NCI-H2029 treated with DMSO at 0.1 percent for 48 hours (cell line): ENCODE results near the gene OBSCN.

ENCODE experiments used
- DNase-seq: peaks from one replicate; lab custom pipeline; 2025; lab: John Stamatoyannopoulos, UW

OBSCN gene

DNA sequence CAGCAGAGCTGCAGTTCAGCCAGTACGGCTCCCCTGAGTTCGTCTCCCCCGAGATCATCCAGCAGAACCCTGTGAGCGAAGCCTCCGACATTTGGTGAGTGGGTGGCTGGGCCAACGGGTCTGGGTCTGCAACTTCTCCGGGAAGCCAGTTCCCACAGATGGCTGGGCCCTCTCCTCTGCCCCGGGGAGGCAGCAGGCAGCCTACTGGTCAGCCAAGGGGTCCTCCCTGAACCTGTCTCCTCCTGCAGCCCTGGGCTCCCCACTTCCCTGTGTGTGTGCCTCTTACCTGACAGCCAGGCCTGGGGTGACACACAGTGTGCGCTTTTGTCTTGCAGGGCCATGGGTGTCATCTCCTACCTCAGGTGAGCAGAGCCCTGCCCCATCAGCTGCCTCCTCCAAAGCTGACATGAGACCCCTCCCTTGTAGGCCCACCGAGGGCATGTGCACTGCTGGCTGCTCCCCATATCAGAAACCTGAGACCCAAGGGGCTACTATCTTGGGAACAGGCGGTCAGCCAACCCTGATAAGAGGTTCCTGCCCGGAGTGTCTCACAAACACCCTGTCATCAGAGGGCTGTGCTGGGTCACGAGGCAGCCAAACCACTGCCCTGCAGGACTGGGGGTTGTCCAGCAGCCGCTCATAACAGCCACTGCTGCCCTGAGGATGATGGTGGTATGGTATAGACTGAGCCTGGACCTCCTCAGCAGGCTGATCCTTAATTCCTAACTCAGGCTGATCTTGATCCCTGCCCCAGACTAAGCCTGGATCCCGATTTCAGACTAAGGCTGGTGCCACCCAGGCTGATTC, 161.2 kb downstream of the OBSCN start:
- no peak for DNase-seq

DNA sequence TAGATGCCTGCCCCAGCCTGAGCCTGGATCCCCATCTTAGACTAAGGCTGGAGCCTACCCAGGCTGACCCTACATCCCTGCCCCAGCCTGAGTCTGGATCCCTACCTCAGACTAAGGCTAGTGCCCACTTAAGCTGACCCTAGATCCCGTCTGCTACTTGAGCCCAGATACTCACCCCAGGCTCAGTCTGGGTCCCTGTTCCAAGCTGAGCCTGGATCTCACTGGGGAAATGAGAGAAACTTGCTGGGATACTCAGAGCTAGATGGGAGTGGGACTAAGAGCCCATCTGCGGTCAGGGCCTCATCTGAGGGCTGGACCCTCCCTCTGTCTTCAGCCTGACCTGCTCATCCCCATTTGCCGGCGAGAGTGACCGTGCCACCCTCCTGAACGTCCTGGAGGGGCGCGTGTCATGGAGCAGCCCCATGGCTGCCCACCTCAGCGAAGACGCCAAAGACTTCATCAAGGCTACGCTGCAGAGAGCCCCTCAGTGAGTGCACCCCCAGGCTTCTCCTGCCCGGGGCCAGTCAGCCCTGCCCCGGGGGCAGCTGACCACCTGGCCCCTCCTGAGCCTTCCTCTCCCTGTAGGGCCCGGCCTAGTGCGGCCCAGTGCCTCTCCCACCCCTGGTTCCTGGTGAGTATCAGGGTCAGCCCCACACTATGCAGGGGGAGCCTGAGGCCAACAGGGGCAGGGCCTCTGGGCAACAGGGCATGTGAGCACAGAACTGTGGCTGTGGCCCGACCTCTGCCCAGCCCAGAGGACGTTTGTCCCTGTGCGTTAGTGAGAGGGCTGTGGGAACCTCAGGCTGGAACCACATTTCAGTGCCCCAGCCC, 162.0 kb downstream of the OBSCN start:
- no peak for DNase-seq

GRCh38 chr1:228370439-228370940, 162.6 kb downstream of the OBSCN start:
- no peak for DNase-seq

GRCh38 chr1:228370941-228371740, 163.3 kb downstream of the OBSCN start:
- no peak for DNase-seq

- no peak for DNase-seq
Measured at GRCh38 chr1:228371741-228372182, 163.9 kb downstream of the OBSCN start.

DNA sequence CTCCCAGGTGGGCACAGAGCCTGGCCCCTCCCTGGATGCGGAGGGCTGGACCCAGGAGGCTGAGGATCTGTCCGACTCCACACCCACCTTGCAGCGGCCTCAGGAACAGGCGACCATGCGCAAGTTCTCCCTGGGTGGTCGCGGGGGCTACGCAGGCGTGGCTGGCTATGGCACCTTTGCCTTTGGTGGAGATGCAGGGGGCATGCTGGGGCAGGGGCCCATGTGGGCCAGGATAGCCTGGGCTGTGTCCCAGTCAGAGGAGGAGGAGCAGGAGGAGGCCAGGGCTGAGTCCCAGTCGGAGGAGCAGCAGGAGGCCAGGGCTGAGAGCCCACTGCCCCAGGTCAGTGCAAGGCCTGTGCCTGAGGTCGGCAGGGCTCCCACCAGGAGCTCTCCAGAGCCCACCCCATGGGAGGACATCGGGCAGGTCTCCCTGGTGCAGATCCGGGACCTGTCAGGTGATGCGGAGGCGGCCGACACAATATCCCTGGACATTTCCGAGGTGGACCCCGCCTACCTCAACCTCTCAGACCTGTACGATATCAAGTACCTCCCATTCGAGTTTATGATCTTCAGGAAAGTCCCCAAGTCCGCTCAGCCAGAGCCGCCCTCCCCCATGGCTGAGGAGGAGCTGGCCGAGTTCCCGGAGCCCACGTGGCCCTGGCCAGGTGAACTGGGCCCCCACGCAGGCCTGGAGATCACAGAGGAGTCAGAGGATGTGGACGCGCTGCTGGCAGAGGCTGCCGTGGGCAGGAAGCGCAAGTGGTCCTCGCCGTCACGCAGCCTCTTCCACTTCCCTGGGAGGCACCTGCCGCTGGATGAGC, 164.5 kb downstream of the OBSCN start:
- DNase-seq = no peak

DNA sequence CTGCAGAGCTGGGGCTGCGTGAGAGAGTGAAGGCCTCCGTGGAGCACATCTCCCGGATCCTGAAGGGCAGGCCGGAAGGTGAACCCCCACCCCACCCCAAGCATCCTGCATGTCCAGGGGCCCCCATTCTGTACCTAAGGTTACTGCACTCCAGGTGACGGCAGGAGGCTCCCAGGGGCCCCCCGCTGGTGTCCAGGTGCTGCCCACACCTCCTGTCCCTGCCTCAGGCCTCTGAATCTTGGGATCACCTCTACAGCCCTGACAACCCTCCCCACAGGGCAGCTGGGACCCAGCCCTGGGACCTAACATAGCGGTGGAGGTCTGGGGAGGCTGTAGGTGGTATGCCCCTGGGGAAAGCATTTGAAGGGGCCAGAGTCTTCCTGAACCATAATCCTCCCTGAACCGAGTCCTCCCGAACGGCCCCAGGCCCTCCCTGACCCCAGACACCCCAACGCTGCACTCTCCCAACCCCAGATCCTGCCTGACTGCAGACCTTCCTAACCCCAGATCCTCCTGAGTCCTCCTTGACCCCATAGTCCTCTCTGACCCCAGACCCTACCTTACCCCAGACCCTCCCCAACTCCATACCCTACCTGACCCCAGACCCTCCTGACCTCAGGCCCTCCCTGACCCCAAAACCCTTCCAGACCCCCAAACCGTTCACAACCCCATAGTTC, 165.3 kb downstream of the OBSCN start:
- no peak for DNase-seq

GRCh38 chr1:228373681-228374571, 166.1 kb downstream of the OBSCN start:
- DNase-seq = no peak

- no peak for DNase-seq
Measured at GRCh38 chr1:228374711-228375577, 167.1 kb downstream of the OBSCN start.

DNA sequence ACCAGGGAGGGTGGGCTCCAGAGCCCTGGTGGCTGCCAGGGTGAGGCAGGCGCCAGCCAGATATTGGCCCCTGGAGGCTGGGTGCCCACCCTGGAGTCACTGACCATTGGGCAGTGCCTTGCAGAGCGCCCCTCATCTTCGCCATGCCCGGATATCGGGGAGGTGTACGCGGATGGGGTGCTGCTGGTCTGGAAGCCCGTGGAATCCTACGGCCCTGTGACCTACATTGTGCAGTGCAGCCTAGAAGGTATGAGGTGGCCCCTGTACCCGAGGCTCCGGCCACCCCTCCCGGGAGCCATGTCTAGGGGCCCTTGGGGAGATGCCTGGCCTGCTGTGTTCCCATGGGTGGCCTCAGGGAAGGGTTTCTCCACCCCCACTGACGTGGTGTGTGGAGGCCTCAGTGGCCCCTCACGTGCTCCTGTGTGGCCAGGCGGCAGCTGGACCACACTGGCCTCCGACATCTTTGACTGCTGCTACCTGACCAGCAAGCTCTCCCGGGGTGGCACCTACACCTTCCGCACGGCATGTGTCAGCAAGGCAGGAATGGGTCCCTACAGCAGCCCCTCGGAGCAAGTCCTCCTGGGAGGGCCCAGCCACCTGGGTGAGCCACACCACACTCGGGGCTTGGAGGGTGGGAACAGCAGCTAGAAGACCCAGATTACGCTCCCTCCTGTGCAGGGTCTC, 167.9 kb downstream of the OBSCN start:
- DNase-seq = no peak

GRCh38 chr1:228376262-228376628, 168.4 kb downstream of the OBSCN start:
- no peak for DNase-seq

DNA sequence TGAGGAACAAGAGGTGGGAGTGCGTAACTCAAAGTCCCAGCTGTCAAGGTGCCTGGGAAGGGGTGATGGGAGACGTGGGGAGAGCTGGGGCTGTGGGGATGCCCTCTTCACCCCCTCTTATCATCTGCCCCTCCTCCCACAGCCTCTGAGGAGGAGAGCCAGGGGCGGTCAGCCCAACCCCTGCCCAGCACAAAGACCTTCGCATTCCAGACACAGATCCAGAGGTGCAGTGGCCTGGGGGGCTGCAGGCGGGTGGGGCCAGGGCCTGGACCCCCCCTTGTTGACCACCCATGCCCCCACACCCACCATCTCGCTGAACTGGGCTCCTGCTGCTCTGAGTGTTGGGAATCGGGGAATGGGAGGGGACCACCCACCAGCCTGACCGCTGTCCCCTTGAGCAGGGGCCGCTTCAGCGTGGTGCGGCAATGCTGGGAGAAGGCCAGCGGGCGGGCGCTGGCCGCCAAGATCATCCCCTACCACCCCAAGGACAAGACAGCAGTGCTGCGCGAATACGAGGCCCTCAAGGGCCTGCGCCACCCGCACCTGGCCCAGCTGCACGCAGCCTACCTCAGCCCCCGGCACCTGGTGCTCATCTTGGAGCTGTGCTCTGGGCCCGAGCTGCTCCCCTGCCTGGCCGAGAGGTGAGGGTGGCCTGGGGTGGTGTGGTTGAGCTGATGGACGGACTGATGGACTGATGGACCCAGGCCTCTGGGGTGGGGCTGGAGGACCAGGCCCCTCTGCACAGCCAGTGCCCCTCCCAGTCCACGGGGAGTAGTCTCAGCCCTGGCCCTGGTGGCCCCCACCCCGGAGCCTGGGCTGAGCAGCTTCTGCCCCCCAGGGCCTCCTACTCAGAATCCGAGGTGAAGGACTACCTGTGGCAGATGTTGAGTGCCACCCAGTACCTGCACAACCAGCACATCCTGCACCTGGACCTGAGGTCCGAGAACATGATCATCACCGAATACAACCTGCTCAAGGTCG, 169.1 kb downstream of the OBSCN start:
- no peak for DNase-seq

DNA sequence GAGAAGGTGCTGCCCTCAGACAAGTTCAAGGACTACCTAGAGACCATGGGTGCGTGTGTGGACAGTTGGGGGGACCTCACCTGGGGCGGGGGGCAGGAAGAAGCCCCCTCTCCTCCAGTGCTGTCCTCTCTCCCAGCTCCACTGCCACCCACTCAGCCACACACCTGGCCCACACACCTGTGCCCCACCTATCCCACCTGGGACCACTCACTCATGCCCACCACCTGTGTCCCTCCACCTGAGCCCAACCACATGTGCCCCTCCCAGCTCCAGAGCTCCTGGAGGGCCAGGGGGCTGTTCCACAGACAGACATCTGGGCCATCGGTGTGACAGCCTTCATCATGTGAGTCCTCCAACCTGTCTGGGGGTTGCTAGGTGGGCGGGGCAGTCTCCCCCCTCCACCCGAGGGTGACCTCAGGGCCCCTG, 169.8 kb downstream of the OBSCN start:
- DNase-seq = no peak

DNA sequence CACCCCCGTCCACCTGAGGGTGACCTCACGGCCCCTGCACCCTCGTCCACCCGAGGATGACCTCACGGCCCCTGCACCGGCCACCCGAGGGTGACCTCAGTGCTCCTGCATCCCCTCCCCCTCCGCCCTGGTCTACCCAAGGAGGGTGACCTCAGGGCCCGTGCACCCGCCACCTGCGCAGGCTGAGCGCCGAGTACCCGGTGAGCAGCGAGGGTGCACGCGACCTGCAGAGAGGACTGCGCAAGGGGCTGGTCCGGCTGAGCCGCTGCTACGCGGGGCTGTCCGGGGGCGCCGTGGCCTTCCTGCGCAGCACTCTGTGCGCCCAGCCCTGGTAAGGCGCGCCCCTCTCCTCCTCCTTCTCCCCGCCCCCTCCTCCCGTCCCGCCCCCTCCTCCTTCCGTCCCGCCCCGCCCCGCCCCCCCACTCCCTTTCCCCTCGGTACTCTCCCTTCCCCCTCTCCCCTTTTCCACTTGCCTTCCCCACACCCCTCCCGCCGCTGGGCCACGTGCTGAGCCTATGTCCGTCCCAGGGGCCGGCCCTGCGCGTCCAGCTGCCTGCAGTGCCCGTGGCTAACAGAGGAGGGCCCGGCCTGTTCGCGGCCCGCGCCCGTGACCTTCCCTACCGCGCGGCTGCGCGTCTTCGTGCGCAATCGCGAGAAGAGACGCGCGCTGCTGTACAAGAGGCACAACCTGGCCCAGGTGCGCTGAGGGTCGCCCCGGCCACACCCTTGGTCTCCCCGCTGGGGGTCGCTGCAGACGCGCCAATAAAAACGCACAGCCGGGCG, 170.4 kb downstream of the OBSCN start:
- peak; percentile 1 for DNase-seq

DNA sequence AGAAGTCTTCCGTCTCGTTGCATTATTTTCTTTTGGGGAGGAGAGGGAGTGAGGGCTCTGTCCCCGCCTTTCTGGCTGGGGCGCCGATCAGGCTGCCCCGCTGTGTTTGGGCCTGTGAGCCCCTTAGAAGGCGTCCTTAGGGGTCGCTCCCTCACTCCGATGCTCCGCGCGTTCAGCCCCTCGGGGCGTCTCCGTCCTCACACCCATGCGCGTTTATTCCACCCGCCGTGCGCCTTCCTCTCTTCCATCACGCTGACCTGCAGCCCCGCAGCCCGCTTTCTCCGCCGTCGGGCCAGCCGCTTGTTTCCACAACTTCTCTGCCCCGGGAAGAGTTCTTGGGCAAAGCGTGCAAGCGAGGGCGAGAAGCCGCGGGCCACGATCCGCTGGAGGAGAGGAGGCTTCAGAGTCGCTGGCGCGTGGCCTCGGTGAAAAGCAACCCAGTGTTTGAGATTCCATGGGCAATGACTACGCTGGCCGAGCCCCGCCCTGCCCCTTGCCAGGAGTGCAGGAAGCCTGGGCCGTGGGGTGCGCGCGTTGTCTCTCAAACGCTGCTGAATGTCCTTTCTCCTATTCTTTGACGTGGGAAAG, 171.1 kb downstream of the OBSCN start:
- DNase-seq = no peak

DNA sequence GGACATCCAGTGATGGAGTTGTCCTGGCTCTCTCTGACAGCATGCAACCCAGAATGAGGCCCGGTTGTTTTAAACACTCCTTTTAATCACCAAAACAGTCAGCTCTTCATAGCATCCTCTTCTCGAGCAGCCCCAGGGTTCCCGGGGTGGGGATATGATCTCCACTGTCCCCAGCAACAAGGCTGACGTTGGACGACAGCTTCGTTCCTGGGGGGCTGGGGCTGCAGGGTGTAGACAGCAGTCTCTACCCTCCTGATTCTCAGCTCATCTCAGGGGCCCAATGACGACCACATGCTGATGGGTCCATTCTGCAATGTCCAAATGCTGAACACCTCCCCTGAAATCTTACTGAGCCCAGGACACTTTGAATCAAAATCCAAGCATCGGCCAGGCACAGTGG, 171.8 kb downstream of the OBSCN start:
- no peak for DNase-seq
